K562 (cell line): ENCODE data around the gene TMA16.

Experiments used
- BRD4 ChIP-seq: fragments of 200-600 bp; sonication (generic); IDR thresholded peaks from 2 replicates; pipeline ENCODE4 v1.6.1; 2017; ENCODE audit warnings: inconsistent platforms
- EP300 ChIP-seq: IDR thresholded peaks from 2 replicates; pipeline ENCODE4 v1.6.1; 2012; ENCODE audit warnings: low read length, improper control_type of control experiment
- IRF1 ChIP-seq: sonication (generic); formaldehyde crosslinking; IDR thresholded peaks from 2 replicates; pipeline ENCODE4 v1.8.0; 2022; ENCODE audit warnings: missing genetic modification reagents, mild to moderate bottlenecking, borderline replicate concordance
- NFE2L1 ChIP-seq: fragments of 450-650 bp; IDR thresholded peaks from 2 replicates; pipeline ENCODE4 v1.6.1; 2016; ENCODE audit warnings: missing genetic modification characterization, low read depth, mild to moderate bottlenecking, missing compliant biosample characterization, moderate library complexity, borderline replicate concordance
- NUFIP1 ChIP-seq: fragments of 450-650 bp; IDR thresholded peaks from 2 replicates; pipeline ENCODE4 v1.6.1; 2018; ENCODE audit not compliant: partially characterized antibody
- POLR2A ChIP-seq: fragments of 450-650 bp; conservative IDR thresholded peaks from 2 replicates; pipeline ENCODE4 v1.6.1; 2016
- RAD21 ChIP-seq, 2 experiments: fragments of 250-450 bp in 1 of 2; fragments of 450-650 bp in 1 of 2; sonication (Bioruptor Pico) in 1 of 2; formaldehyde crosslinking in 1 of 2; IDR thresholded peaks in 1 of 2; conservative IDR thresholded peaks in 1 of 2; 2 replicates each; pipeline versions ENCODE4 v1.4.0 to v1.8.0; 2020 to 2022; ENCODE audit warnings: mild to moderate bottlenecking in 2 of 2, moderate library complexity in 1 of 2
- ZC3H4 ChIP-seq: sonication (generic); formaldehyde crosslinking; IDR thresholded peaks from 2 replicates; pipeline ENCODE4 v1.9.0; 2021; ENCODE audit warnings: missing genetic modification reagents, borderline replicate concordance
- ZMIZ1 ChIP-seq, 2 experiments: fragments of 150-350 bp in 1 of 2; IDR thresholded peaks; 2 replicates each; pipeline ENCODE4 v1.6.1; 2012 to 2016; ENCODE audit warnings: low read depth in 2 of 2, low read length in 2 of 2, mild to moderate bottlenecking in 1 of 2, moderate library complexity in 1 of 2
- TF ChIP-seq, protein P1 (sequence below), 3 experiments: IDR thresholded peaks in 2 of 3; conservative IDR thresholded peaks in 1 of 3; 2 replicates each; pipeline ENCODE4 v1.5.1; 2011 to 2012; ENCODE audit warnings: low read length in 3 of 3, mild to moderate bottlenecking in 3 of 3, control low read depth in 2 of 3, improper control_type of control experiment in 1 of 3, inconsistent platforms in 1 of 3, low read depth in 1 of 3, mixed read lengths in 1 of 3, moderate library complexity in 1 of 3; ENCODE audit not compliant: insufficient read depth in 2 of 3
- TF ChIP-seq, protein P2 (sequence below): sonication (generic); formaldehyde crosslinking; IDR thresholded peaks from 2 replicates; pipeline ENCODE4 v1.9.0; 2022; ENCODE audit warnings: mild to moderate bottlenecking, missing genetic modification reagents
- TF ChIP-seq, protein P3 (sequence below): sonication (generic); formaldehyde crosslinking; IDR thresholded peaks from 2 replicates; pipeline ENCODE4 v1.8.1; 2023; ENCODE audit warnings: mild to moderate bottlenecking, missing genetic modification reagents
- TF ChIP-seq, protein P4 (sequence below): fragments of 450-650 bp; formaldehyde crosslinking; IDR thresholded peaks from 2 replicates; pipeline ENCODE4 v1.4.0; 2020; ENCODE audit warnings: mild to moderate bottlenecking

GRCh38 chr4:163528653-163529052, 34.2 kb downstream of the TMA16 start:
- TF ChIP-seq IRF1 (CRISPR knock-in tag): no peak
- TF ChIP-seq, protein P1, sequence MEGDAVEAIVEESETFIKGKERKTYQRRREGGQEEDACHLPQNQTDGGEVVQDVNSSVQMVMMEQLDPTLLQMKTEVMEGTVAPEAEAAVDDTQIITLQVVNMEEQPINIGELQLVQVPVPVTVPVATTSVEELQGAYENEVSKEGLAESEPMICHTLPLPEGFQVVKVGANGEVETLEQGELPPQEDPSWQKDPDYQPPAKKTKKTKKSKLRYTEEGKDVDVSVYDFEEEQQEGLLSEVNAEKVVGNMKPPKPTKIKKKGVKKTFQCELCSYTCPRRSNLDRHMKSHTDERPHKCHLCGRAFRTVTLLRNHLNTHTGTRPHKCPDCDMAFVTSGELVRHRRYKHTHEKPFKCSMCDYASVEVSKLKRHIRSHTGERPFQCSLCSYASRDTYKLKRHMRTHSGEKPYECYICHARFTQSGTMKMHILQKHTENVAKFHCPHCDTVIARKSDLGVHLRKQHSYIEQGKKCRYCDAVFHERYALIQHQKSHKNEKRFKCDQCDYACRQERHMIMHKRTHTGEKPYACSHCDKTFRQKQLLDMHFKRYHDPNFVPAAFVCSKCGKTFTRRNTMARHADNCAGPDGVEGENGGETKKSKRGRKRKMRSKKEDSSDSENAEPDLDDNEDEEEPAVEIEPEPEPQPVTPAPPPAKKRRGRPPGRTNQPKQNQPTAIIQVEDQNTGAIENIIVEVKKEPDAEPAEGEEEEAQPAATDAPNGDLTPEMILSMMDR (IDR thresholded peaks at IDR 0.05 in 2 of 3, conservative IDR thresholded peaks at IDR 0.05 in 1 of 3; ENCODE audit: insufficient read depth in 2 of 3, low read depth in 1 of 3, low read length in 3 of 3): no peak
- TF ChIP-seq, protein P2, sequence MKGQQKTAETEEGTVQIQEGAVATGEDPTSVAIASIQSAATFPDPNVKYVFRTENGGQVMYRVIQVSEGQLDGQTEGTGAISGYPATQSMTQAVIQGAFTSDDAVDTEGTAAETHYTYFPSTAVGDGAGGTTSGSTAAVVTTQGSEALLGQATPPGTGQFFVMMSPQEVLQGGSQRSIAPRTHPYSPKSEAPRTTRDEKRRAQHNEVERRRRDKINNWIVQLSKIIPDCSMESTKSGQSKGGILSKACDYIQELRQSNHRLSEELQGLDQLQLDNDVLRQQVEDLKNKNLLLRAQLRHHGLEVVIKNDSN (CRISPR knock-in tag): no peak
- TF ChIP-seq POLR2A: no peak
- TF ChIP-seq ZMIZ1 (IDR thresholded peaks at IDR 0.05; ENCODE audit: low read depth in 2 of 2, low read length in 2 of 2): no peak
- TF ChIP-seq, protein P3, sequence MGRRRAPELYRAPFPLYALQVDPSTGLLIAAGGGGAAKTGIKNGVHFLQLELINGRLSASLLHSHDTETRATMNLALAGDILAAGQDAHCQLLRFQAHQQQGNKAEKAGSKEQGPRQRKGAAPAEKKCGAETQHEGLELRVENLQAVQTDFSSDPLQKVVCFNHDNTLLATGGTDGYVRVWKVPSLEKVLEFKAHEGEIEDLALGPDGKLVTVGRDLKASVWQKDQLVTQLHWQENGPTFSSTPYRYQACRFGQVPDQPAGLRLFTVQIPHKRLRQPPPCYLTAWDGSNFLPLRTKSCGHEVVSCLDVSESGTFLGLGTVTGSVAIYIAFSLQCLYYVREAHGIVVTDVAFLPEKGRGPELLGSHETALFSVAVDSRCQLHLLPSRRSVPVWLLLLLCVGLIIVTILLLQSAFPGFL (CRISPR knock-in tag): no peak
- TF ChIP-seq, protein P4, sequence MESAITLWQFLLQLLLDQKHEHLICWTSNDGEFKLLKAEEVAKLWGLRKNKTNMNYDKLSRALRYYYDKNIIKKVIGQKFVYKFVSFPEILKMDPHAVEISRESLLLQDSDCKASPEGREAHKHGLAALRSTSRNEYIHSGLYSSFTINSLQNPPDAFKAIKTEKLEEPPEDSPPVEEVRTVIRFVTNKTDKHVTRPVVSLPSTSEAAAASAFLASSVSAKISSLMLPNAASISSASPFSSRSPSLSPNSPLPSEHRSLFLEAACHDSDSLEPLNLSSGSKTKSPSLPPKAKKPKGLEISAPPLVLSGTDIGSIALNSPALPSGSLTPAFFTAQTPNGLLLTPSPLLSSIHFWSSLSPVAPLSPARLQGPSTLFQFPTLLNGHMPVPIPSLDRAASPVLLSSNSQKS: no peak
- no peak for TF ChIP-seq NFE2L1 (tag)
- no peak for TF ChIP-seq NUFIP1
- no peak for TF ChIP-seq EP300
- no peak for TF ChIP-seq BRD4
- no peak for TF ChIP-seq RAD21 (CRISPR knock-in tag; conservative IDR thresholded peaks at IDR 0.05 in 1 of 2, IDR thresholded peaks at IDR 0.05 in 1 of 2)
- TF ChIP-seq ZC3H4 (CRISPR knock-in tag): no peak
